Measurements from ENCODE around the gene PPP1R14C.

The PPP1R14C gene

DNA sequence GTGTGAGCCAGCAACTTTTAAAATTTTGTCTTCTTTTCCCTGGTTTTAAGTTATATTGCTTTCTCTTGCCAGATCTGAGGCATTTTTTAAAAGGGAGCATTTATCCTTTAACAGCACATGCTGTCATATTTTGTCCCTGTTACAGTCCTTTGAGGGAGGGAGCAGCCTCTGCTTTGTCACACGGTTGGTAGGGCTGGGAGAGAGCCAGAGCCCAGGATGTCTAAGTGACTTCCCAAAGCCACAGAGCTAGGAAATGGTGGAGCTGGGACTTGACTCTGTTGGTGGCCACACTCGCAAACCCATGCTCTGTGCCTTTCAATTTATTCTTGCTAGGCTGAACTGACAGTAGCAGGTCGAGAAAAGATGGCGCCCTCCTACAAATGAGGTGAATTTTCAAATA is 145.6 kb downstream of the PPP1R14C start:
- TF ChIP-seq, protein P1, sequence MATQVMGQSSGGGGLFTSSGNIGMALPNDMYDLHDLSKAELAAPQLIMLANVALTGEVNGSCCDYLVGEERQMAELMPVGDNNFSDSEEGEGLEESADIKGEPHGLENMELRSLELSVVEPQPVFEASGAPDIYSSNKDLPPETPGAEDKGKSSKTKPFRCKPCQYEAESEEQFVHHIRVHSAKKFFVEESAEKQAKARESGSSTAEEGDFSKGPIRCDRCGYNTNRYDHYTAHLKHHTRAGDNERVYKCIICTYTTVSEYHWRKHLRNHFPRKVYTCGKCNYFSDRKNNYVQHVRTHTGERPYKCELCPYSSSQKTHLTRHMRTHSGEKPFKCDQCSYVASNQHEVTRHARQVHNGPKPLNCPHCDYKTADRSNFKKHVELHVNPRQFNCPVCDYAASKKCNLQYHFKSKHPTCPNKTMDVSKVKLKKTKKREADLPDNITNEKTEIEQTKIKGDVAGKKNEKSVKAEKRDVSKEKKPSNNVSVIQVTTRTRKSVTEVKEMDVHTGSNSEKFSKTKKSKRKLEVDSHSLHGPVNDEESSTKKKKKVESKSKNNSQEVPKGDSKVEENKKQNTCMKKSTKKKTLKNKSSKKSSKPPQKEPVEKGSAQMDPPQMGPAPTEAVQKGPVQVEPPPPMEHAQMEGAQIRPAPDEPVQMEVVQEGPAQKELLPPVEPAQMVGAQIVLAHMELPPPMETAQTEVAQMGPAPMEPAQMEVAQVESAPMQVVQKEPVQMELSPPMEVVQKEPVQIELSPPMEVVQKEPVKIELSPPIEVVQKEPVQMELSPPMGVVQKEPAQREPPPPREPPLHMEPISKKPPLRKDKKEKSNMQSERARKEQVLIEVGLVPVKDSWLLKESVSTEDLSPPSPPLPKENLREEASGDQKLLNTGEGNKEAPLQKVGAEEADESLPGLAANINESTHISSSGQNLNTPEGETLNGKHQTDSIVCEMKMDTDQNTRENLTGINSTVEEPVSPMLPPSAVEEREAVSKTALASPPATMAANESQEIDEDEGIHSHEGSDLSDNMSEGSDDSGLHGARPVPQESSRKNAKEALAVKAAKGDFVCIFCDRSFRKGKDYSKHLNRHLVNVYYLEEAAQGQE (IDR thresholded peaks at IDR 0.05; ENCODE audit: low read depth), result no peak

DNA sequence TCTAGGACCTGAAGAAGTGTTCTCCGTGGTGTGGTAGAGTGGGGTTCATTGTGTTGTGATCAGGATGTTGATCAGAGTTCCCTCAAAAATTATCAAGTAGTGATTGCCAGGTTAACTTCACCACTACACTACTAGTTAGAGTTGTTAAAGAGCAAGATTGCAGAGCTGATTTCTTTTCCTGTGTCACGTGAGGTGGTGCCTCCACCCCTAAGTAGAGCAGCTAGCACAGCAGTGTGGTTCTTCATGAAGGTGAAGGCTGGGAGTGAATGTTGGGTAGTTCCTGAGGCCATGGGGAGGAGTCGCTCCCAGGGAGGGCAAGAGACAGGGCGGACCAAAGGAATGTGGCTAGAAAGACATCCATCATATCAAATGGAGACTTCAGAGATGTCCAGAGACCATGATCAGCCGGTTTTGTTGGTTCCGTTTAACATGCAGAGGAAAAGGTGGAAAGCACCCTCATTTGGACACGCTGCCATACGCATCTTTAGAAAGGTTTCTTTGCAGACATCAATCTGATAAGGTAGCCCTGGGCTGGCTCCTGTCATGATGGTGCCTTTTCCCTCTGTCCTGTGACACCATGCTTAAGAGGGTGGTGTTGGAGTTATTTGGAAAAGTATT is 146.7 kb downstream of the PPP1R14C start:
- no peak for TF ChIP-seq TEAD4 (IDR thresholded peaks at IDR 0.05)
- no peak for TF ChIP-seq CREB1 (IDR thresholded peaks at IDR 0.05; ENCODE audit: low read depth)
- TF ChIP-seq FOXM1 (IDR thresholded peaks at IDR 0.05; ENCODE audit: borderline replicate concordance, low read depth), result no peak
- TF ChIP-seq, protein P2, sequence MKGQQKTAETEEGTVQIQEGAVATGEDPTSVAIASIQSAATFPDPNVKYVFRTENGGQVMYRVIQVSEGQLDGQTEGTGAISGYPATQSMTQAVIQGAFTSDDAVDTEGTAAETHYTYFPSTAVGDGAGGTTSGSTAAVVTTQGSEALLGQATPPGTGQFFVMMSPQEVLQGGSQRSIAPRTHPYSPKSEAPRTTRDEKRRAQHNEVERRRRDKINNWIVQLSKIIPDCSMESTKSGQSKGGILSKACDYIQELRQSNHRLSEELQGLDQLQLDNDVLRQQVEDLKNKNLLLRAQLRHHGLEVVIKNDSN (IDR thresholded peaks at IDR 0.05), result no peak
- TF ChIP-seq ZBTB7A (IDR thresholded peaks at IDR 0.05; ENCODE audit: low read depth), result no peak
- no peak for TF ChIP-seq EP300 (IDR thresholded peaks at IDR 0.05; ENCODE audit: borderline replicate concordance)
- TF ChIP-seq TCF12 (IDR thresholded peaks at IDR 0.05; ENCODE audit: low read depth), result no peak
- TF ChIP-seq, protein P3, sequence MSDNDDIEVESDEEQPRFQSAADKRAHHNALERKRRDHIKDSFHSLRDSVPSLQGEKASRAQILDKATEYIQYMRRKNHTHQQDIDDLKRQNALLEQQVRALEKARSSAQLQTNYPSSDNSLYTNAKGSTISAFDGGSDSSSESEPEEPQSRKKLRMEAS (IDR thresholded peaks at IDR 0.05), result no peak
- TF ChIP-seq TAF1 (IDR thresholded peaks at IDR 0.05; ENCODE audit: low read depth), result no peak
- no peak for TF ChIP-seq RAD21 (IDR thresholded peaks at IDR 0.05; ENCODE audit: low read depth)
- TF ChIP-seq CEBPB (IDR thresholded peaks at IDR 0.05), result no peak
- TF ChIP-seq, protein P1 (IDR thresholded peaks at IDR 0.05; ENCODE audit: low read depth), result no peak
- TF ChIP-seq NFIC (IDR thresholded peaks at IDR 0.05), result no peak
- no peak for TF ChIP-seq EGR1 (IDR thresholded peaks at IDR 0.05)

DNA sequence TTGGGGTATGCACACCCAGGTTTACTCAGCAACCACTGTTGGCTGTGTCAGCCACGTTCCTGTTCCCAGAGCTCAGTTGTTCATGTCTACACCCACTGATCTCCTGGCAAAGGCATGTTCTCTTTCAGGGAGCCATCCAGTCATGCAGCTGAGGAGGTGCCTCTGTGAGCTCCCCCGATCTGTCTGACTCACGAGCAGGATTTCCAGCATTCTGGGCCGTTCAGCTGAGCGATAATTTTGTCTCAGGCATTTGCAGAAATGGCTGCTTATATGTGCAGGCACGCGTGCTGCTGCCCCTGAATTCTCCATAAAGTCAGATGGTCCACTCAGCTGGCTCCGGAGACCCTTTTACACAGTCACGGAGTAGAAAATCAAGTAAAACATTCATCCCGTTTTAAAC is 147.6 kb downstream of the PPP1R14C start:
- TF ChIP-seq CEBPB (IDR thresholded peaks at IDR 0.05), result no peak
- no peak for TF ChIP-seq TCF12 (IDR thresholded peaks at IDR 0.05; ENCODE audit: low read depth)

DNA sequence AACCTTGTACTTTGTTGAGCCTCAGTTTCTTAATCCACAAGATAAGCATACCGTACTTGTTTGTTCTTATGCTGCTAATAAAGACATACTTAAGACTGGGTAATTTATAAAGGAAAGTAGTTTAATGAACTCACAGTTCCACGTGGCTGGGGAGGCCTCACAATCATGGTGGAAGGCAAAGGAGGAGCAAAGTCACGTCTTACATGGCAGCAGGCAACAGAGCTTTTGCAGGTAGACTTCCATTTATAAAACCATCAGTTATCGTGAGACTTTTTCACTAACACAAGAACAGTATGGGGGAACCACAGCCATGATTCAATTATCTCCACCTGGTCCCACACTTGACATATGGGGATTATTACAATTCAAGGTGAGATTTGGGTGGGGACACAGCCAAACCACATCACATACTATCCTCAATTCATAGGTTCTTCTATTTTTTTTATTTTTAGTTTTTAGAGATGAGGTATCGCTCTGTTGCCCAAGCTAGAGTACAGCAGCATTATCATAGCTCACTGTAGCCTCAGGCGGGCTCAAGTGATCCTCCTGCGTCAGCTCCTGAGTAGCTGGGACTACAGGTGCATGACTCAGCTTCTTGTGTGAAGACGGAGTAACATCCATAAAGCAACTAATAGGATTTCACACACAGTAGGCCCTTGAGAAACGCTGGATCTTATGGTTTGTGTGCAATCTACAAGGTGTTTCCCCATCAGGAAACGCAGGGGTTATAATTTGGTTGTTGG is 149.3 kb downstream of the PPP1R14C start:
- TF ChIP-seq, protein P3 (IDR thresholded peaks at IDR 0.05), result no peak
- TF ChIP-seq TAF1 (IDR thresholded peaks at IDR 0.05; ENCODE audit: low read depth) (no peak), FOXM1 (IDR thresholded peaks at IDR 0.05; ENCODE audit: borderline replicate concordance, low read depth) (no peak), EP300 (IDR thresholded peaks at IDR 0.05; ENCODE audit: borderline replicate concordance) (no peak), YY1 (IDR thresholded peaks at IDR 0.05; ENCODE audit: low read depth) (no peak), NFIC (IDR thresholded peaks at IDR 0.05) (no peak), ZBTB7A (IDR thresholded peaks at IDR 0.05; ENCODE audit: low read depth) (no peak)
- TF ChIP-seq, protein P2 (IDR thresholded peaks at IDR 0.05), result no peak
- TF ChIP-seq, protein P1 (IDR thresholded peaks at IDR 0.05; ENCODE audit: low read depth), result no peak

DNA sequence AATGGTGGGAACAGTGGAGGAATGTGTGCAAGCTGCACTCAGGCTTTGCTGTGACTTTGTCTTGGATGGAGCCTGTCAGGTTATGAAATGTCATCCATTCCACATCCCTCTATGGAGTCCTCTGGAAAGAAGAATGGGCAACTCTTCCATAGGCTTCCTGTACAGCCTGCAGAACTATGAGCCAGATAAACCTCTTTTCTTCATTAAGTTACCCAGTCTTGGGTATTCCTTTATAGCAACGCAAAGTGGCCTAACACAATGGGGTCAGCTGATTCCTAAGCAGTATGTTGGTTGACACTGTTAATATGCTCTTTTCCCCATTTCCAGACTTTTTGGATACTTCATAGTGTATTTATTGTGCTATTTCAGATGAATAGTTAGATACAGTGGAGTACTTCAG is 150.2 kb downstream of the PPP1R14C start:
- TF ChIP-seq CREB1 (IDR thresholded peaks at IDR 0.05; ENCODE audit: low read depth), result no peak
- TF ChIP-seq EGR1 (IDR thresholded peaks at IDR 0.05), result no peak
- TF ChIP-seq ZBTB7A (IDR thresholded peaks at IDR 0.05; ENCODE audit: low read depth), result no peak
- TF ChIP-seq YY1 (IDR thresholded peaks at IDR 0.05; ENCODE audit: low read depth), result no peak
- TF ChIP-seq FOXM1 (IDR thresholded peaks at IDR 0.05; ENCODE audit: borderline replicate concordance, low read depth), result no peak
- TF ChIP-seq TAF1 (IDR thresholded peaks at IDR 0.05; ENCODE audit: low read depth), result no peak
- no peak for TF ChIP-seq NFIC (IDR thresholded peaks at IDR 0.05)

Data from Ishikawa (cell line).